CD1c-positive myeloid dendritic cell (primary cell): ENCODE measurements around the gene ZNF397.

ENCODE experiments used
- DNase-seq: peaks from one replicate; pipeline ENCODE4 v3.0.0-alpha.2; 2016; ENCODE audit errors: extremely low spot score

ZNF397 gene

DNA sequence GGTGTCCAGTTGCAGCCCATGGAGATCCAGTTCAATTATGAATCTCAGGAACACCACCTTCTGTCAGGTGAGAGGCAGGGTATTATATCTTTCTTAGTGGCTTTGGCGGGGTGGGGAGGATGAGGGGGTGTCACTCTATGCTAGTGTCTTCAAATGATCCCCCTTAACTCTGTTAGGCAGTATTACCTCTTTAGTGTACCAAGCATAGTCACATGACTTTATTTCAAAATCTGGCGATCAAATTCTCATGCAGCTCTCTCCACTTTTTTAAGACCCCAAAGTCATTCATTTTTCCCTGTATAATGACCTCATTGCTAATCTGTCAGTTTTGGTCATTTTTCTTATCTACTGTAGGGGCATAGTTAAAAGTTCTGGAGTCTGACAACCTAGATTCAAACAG, 50.3 kb downstream of the ZNF397 start:
- no peak for DNase-seq

DNA sequence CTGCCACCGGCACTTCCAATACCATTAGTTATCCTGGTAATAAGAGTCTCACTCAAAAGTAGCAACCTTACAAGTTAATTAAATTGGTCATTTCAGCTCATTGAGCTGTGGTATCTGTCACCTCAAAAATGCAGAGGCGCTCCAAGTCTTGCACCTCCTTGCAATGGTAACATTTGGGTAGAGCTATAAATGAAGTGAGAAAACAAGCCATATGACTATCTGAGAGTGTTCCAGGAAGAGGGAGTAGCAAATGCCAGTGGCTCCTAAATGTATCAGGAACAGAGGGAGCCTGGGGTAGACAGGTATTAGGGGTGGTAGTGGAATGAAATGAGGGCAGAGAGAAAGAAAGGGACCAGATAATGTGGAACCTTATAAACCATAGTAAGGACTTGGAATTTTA, 55.2 kb downstream of the ZNF397 start:
- no peak for DNase-seq

DNA sequence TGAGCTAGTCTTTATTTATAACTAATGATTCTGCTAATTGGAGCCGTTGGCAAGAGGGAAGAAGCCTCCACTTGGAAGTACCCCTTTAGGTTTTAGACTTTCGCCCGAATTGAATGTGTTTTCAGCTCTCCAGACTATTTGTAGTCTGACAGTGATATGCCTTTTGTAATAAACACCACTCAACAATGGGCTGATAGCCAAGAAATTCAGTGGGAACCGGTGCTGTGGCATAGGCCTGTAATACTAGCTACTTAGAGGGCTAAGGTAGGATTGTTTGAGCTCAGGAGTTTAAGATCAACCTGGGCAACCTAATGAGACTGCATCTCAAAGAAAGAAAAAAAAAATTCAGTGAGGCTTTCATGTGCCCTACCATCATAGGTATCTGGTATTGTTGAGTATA, 62.8 kb downstream of the ZNF397 start:
- no peak for DNase-seq

DNA sequence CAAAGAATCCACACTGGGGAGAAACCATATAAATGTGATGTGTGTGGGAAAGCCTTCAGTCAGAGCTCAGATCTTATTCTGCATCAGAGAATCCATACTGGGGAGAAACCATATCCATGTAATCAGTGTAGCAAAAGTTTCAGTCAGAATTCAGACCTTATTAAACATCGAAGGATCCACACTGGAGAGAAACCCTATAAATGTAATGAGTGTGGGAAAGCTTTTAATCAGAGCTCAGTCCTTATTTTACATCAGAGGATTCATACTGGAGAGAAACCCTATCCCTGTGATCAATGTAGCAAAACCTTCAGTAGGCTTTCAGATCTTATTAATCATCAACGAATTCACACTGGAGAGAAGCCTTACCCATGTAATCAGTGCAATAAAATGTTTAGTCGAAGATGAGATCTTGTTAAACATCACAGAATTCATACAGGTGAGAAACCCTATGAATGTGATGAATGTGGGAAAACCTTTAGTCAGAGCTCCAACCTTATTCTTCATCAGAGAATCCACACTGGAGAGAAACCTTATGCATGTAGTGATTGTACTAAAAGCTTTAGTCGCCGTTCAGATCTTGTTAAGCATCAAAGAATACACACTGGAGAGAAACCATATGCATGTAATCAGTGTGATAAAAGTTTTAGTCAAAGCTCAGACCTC, 65.9 kb downstream of the ZNF397 start:
- DNase-seq, result no peak
